Panc1 (cell line): ENCODE data around the gene CCT5. TPM values are rescaled to one million over a fixed set of nuclear protein-coding genes. Genes with fewer than 3 reads are reported as not detected.

ENCODE experiments used
- ATAC-seq: fragments of 200-7000 bp; cut with Tn5 transposase; 2 replicates; pipeline ENCODE4 v1.9.1; 2020; ENCODE audit warnings: mild to moderate bottlenecking, moderate library complexity
- BruUV-seq: library from RNA; stranded (reverse); fragments of 400-500 nt; replicated peaks from 2 replicates; lab custom pipeline; 2021; lab: Mats Ljungman, UMichigan
- CTCF ChIA-PET: fragments of 300-600 bp; sonication (Branson Sonifier 250); formaldehyde crosslinking; loops from one replicate; lab custom pipeline; 2022; ENCODE audit warnings: antibody characterized with exemption; lab: Charles Lee
- POLR2A ChIA-PET: fragments of 300-600 bp; sonication (Branson Sonifier 250); formaldehyde crosslinking; loops from one replicate; lab custom pipeline; 2022; ENCODE audit warnings: antibody characterized with exemption; lab: Charles Lee
- DNase-seq: peaks from one replicate; pipeline ENCODE4 v3.0.0-alpha.2; 2010; ENCODE audit warnings: low read depth, low spot score
- H3K27ac ChIP-seq: 2 replicates; pipeline ENCODE4 v1.5.1; 2011; ENCODE audit warnings: mild to moderate bottlenecking, low read length, inconsistent platforms
- H3K27me3 ChIP-seq: fragments of 200-500 bp; sonication (Bioruptor generic); 2 replicates; pipeline ENCODE4 v1.6.0; 2014; ENCODE audit warnings: low read length, inconsistent platforms; ENCODE audit not compliant: control insufficient read depth, insufficient read depth
- H3K36me3 ChIP-seq: fragments of 200-500 bp; sonication (Bioruptor generic); 2 replicates; pipeline ENCODE4 v1.5.1; 2014; ENCODE audit warnings: inconsistent platforms, mild to moderate bottlenecking, low read length, moderate library complexity; ENCODE audit not compliant: control insufficient read depth, insufficient read depth
- H3K4me1 ChIP-seq: 2 replicates; pipeline ENCODE4 v1.5.1; 2011; ENCODE audit warnings: inconsistent platforms, mild to moderate bottlenecking, low read length, moderate library complexity; ENCODE audit not compliant: control insufficient read depth, insufficient read depth
- H3K4me3 ChIP-seq, 2 experiments: 2 replicates each; pipeline ENCODE4 v1.5.1; 2011 to 2012; ENCODE audit warnings: low read depth in 2 of 2, low read length in 2 of 2, mild to moderate bottlenecking in 2 of 2, inconsistent platforms in 1 of 2, moderate library complexity in 1 of 2
- H3K9me3 ChIP-seq: fragments of 200-500 bp; sonication (Bioruptor generic); 2 replicates; pipeline ENCODE4 v1.5.1; 2014; ENCODE audit warnings: low read depth, mild to moderate bottlenecking, inconsistent platforms, low read length, moderate library complexity; ENCODE audit not compliant: control insufficient read depth, insufficient read depth
- CTCF ChIP-seq: fragments of 450-650 bp; IDR thresholded peaks from 2 replicates; pipeline ENCODE4 v1.5.1; 2017; ENCODE audit warnings: mild to moderate bottlenecking
- POLR2AphosphoS5 ChIP-seq: IDR thresholded peaks from 2 replicates; pipeline ENCODE4 v1.6.1; 2012; ENCODE audit warnings: mild to moderate bottlenecking, low read depth, low read length, moderate library complexity
- REST ChIP-seq, 2 experiments: IDR thresholded peaks; 2 replicates each; pipeline ENCODE4 v1.6.1; 2011 to 2012; ENCODE audit warnings: low read depth in 2 of 2, control low read depth in 1 of 2, low read length in 1 of 2, mild to moderate bottlenecking in 1 of 2, moderate library complexity in 1 of 2; ENCODE audit not compliant: insufficient read depth in 1 of 2
- SIN3A ChIP-seq: IDR thresholded peaks from 2 replicates; pipeline ENCODE4 v1.6.1; 2012; ENCODE audit warnings: low read depth, mild to moderate bottlenecking, low read length, moderate library complexity, borderline replicate concordance; ENCODE audit not compliant: insufficient read depth
- TCF7L2 ChIP-seq: IDR thresholded peaks from 2 replicates; pipeline ENCODE4 v1.6.1; 2011; ENCODE audit warnings: mild to moderate bottlenecking, low read depth, low read length, inconsistent platforms
- in situ Hi-C: cut with HindIII; loops from 2 replicates; pipeline ENCODE4 v1.10.0; 2016; ENCODE audit warnings: low sequenced_read_pairs, low pct_unique_long_range_greater_than_20kb
- intact Hi-C: fragments of 100-400 bp; cut with micrococcal nuclease; formaldehyde crosslinking; loops from one replicate; pipeline ENCODE4 v1.10.0; 2022; ENCODE audit not compliant: unreplicated experiment
- total RNA-seq: library from RNA; stranded (reverse); gene quantifications from one replicate; pipeline ENCODE4 v1.2.1, GENCODE V29; 2021; ENCODE audit not compliant: unreplicated experiment

CCT5 gene
- total RNA-seq, 1 experiment from 2014 or later, result 476 TPM

GRCh38 chr5:10220248-10220647 lies 29.8 kb upstream of the CCT5 start:
- ChIA-PET CTCF (no interaction called here), POLR2A (no interaction called here)
- intact Hi-C loops, result no loop called here
- DNase-seq, result no peak
- H3K27me3 ChIP-seq, result no peaks in the 10 kb centered on the region
- in situ Hi-C loops, result no loop called here
- no peaks in the 10 kb centered on the region for H3K9me3 ChIP-seq
- no TSS peak for BruUV-seq
- ATAC-seq, result no peak
- no peak overlapping the region for H3K27ac ChIP-seq
- H3K36me3 ChIP-seq, result no peaks in the 10 kb centered on the region
- no peaks in the 10 kb centered on the region for H3K4me1 ChIP-seq
- H3K4me3 ChIP-seq, result no peak overlapping the region
- TF ChIP-seq CTCF (no peak), REST (IDR thresholded peaks at IDR 0.05; ENCODE audit: insufficient read depth in 1 of 2, low read depth in 2 of 2, low read length in 1 of 2) (no peak), POLR2AphosphoS5 (no peak), SIN3A (no peak), TCF7L2 (no peak)

- POLR2A ChIA-PET, result no interaction called here
- CTCF ChIA-PET, result no interaction called here
- Histone ChIP-seq H3K36me3 (no peaks in the 10 kb centered on the region), H3K9me3 (no peaks in the 10 kb centered on the region), H3K4me1 (no peaks in the 10 kb centered on the region), H3K27me3 (no peaks in the 10 kb centered on the region), H3K27ac (no peak overlapping the region), H3K4me3 (no peak overlapping the region)
- no TSS peak for BruUV-seq
- TF ChIP-seq CTCF (no peak), POLR2AphosphoS5 (no peak), SIN3A (no peak), TCF7L2 (no peak), REST (IDR thresholded peaks at IDR 0.05; ENCODE audit: insufficient read depth in 1 of 2, low read depth in 2 of 2, low read length in 1 of 2) (no peak)
- intact Hi-C loops, result no loop called here
- DNase-seq, result no peak
- ATAC-seq, result no peak
- in situ Hi-C loops, result no loop called here
Observed at GRCh38 chr5:10222326-10222725, 27.8 kb upstream of the CCT5 start.
